GM23338 (cell line): ENCODE results near the gene PHF20. TPM values are rescaled to one million over a fixed set of nuclear protein-coding genes. Genes with fewer than 3 reads are reported as not detected.

Experiments used
- ATAC-seq: fragments of 200-7000 bp; cut with Tn5 transposase; 3 replicates; pipeline ENCODE4 v1.9.1; 2020
- DNase-seq: peaks from one replicate; pipeline ENCODE4 v3.0.0-alpha.2; 2015; ENCODE audit warnings: low spot score
- H2AFZ ChIP-seq: fragments of 200-600 bp; sonication (generic); 2 replicates; pipeline ENCODE4 v1.8.0; 2016; ENCODE audit warnings: antibody characterized with exemption, mild to moderate bottlenecking, moderate library complexity
- H3F3A ChIP-seq: fragments of 200-600 bp; sonication (generic); replicated peaks from 2 replicates; pipeline ENCODE4 v1.8.0; 2017; ENCODE audit warnings: antibody characterized with exemption, mixed run types, low read depth
- H3K27ac ChIP-seq: fragments of 200-600 bp; sonication (generic); 2 replicates; pipeline ENCODE4 v1.6.1; 2016; ENCODE audit warnings: low read depth
- H3K27me3 ChIP-seq: fragments of 200-600 bp; sonication (generic); 2 replicates; pipeline ENCODE4 v1.8.0; 2016; ENCODE audit warnings: mild to moderate bottlenecking, mixed run types, moderate library complexity; ENCODE audit not compliant: insufficient read depth
- H3K36me3 ChIP-seq: fragments of 200-600 bp; sonication (generic); 2 replicates; pipeline ENCODE4 v1.8.0; 2016; ENCODE audit warnings: mild to moderate bottlenecking; ENCODE audit not compliant: insufficient read depth
- H3K4me1 ChIP-seq: fragments of 200-600 bp; sonication (generic); 2 replicates; pipeline ENCODE4 v1.8.0; 2016; ENCODE audit warnings: mild to moderate bottlenecking, moderate library complexity; ENCODE audit not compliant: insufficient read depth
- H3K4me2 ChIP-seq: fragments of 200-600 bp; sonication (generic); 2 replicates; pipeline ENCODE4 v1.7.1; 2017; ENCODE audit warnings: mixed run types
- H3K4me3 ChIP-seq: fragments of 200-600 bp; sonication (generic); 2 replicates; pipeline ENCODE4 v1.6.1; 2016; ENCODE audit warnings: mixed run types
- H3K79me2 ChIP-seq: fragments of 200-600 bp; sonication (generic); replicated peaks from 2 replicates; pipeline ENCODE4 v1.8.0; 2017; ENCODE audit warnings: mild to moderate bottlenecking; ENCODE audit not compliant: insufficient read depth
- H3K9me2 ChIP-seq: fragments of 200-600 bp; sonication (generic); 2 replicates; pipeline ENCODE4 v1.8.0; 2017; ENCODE audit not compliant: insufficient read depth
- H4K20me1 ChIP-seq: fragments of 200-600 bp; sonication (generic); replicated peaks from 2 replicates; pipeline ENCODE4 v1.8.0; 2017; ENCODE audit warnings: mild to moderate bottlenecking; ENCODE audit not compliant: insufficient read depth
- H3K27ac Mint-ChIP-seq: 2 replicates; pipeline ENCODE4 v1.8.0; 2020; ENCODE audit warnings: inconsistent platforms, mild to moderate bottlenecking, moderate library complexity, mixed read lengths
- H3K27me3 Mint-ChIP-seq: 3 replicates; pipeline ENCODE4 v1.8.0; 2022; ENCODE audit warnings: low read depth, mild to moderate bottlenecking, moderate library complexity, mixed read lengths, inconsistent platforms; ENCODE audit not compliant: insufficient read depth, poor library complexity
- H3K36me3 Mint-ChIP-seq: 3 replicates; pipeline ENCODE4 v1.8.0; 2021; ENCODE audit warnings: low read depth, mild to moderate bottlenecking, inconsistent platforms, moderate library complexity, mixed read lengths
- H3K4me1 Mint-ChIP-seq: 3 replicates; pipeline ENCODE4 v1.8.0; 2020; ENCODE audit warnings: mild to moderate bottlenecking, inconsistent platforms, mixed read lengths
- H3K4me3 Mint-ChIP-seq: 3 replicates; pipeline ENCODE4 v1.8.0; 2021; ENCODE audit warnings: moderate library complexity, mild to moderate bottlenecking, inconsistent platforms, mixed read lengths
- H3K9me3 Mint-ChIP-seq: 3 replicates; pipeline ENCODE4 v1.8.0; 2020; ENCODE audit warnings: moderate library complexity, mild to moderate bottlenecking, inconsistent platforms, mixed read lengths
- CREB1 ChIP-seq: fragments of 250-450 bp; sonication (Bioruptor Pico); IDR thresholded peaks from 2 replicates; pipeline ENCODE4 v1.5.0; 2020; ENCODE audit warnings: low read depth, mild to moderate bottlenecking, moderate library complexity
- CTCF ChIP-seq, 2 experiments: fragments of 200-600 bp in 1 of 2; sonication (generic) in 1 of 2; conservative IDR thresholded peaks; 2 replicates each; pipeline versions ENCODE4 v1.5.1 to v1.6.1; 2016 to 2017; ENCODE audit warnings: antibody characterized with exemption in 2 of 2, low read depth in 2 of 2, mild to moderate bottlenecking in 2 of 2, moderate library complexity in 1 of 2
- ETS1 ChIP-seq: IDR thresholded peaks from 2 replicates; pipeline ENCODE4 v1.6.1; 2016; ENCODE audit warnings: antibody characterized with exemption
- EZH2 ChIP-seq: fragments of 200-600 bp; sonication (generic); IDR thresholded peaks from one replicate; pipeline ENCODE4 v1.8.0; 2017; ENCODE audit warnings: antibody characterized with exemption, mild to moderate bottlenecking, low read depth; ENCODE audit not compliant: unreplicated experiment
- EZH2phosphoT487 ChIP-seq: fragments of 200-600 bp; sonication (generic); IDR thresholded peaks from one replicate; pipeline ENCODE4 v1.8.1; 2018; ENCODE audit warnings: antibody characterized with exemption; ENCODE audit not compliant: unreplicated experiment
- JUNB ChIP-seq: IDR thresholded peaks from one replicate; pipeline ENCODE4 v1.6.1; 2016; ENCODE audit warnings: antibody characterized with exemption; ENCODE audit not compliant: unreplicated experiment
- POLR2AphosphoS5 ChIP-seq: IDR thresholded peaks from 2 replicates; pipeline ENCODE4 v1.6.1; 2016; ENCODE audit warnings: antibody characterized with exemption, low read depth
- REST ChIP-seq: IDR thresholded peaks from one replicate; pipeline ENCODE4 v1.6.1; 2018; ENCODE audit warnings: antibody characterized with exemption; ENCODE audit not compliant: unreplicated experiment
- STAT1 ChIP-seq: IDR thresholded peaks from one replicate; pipeline ENCODE4 v1.6.1; 2016; ENCODE audit warnings: antibody characterized with exemption; ENCODE audit not compliant: unreplicated experiment
- ZNF114 ChIP-seq: fragments of 250-450 bp; sonication (Bioruptor Pico); IDR thresholded peaks from 2 replicates; pipeline ENCODE4 v1.5.0; 2020; ENCODE audit warnings: mild to moderate bottlenecking, moderate library complexity
- ZNF331 ChIP-seq: fragments of 250-450 bp; sonication (Bioruptor Pico); IDR thresholded peaks from 2 replicates; pipeline ENCODE4 v1.5.0; 2020; ENCODE audit warnings: low read depth, mild to moderate bottlenecking, moderate library complexity
- polyA plus RNA-seq: library from polyadenylated mRNA; unstranded; fragments of >200 nt; fragmentation: Nextera tagmentation; extraction: Ambion mirVana; gene quantifications from 2 replicates; pipeline ENCODE4 v1.2.1, GENCODE V29; 2016
- total RNA-seq: library from RNA; depleted of rRNA; stranded (reverse); fragments of >200 nt; shearing (Covaris generic); gene quantifications from 2 replicates; pipeline ENCODE4 v1.2.3, GENCODE V29; 2014
- TF ChIP-seq, protein P1 (sequence below): fragments of 250-450 bp; sonication (Bioruptor Pico); IDR thresholded peaks from 2 replicates; pipeline ENCODE4 v1.5.0; 2020; ENCODE audit warnings: mild to moderate bottlenecking, moderate library complexity

PHF20 gene
- total and polyA plus RNA-seq, 2 experiments from 2014 or later, result 71.8 to 103 TPM

- DNase-seq, result no peak
- Histone ChIP-seq H3K9me2 (no peaks in the 10 kb centered on the region), H4K20me1 (peaks cover 8% of the 10 kb centered on the region), H3K4me1 (no peaks in the 10 kb centered on the region), H3K27me3 (no peaks in the 10 kb centered on the region), H3K4me3 (no peak overlapping the region), H3K4me2 (no peak overlapping the region), H3K27ac (no peak overlapping the region), H2AFZ (no peak overlapping the region), H3F3A (no peaks in the 10 kb centered on the region), H3K79me2 (peaks cover 13% of the 10 kb centered on the region), H3K36me3 (peaks cover 10% of the 10 kb centered on the region; the same call in 1 of the 2 replicates)
- no peak for ATAC-seq
- H3K4me3 Mint-ChIP-seq, result no peak overlapping the region
- H3K4me1 Mint-ChIP-seq, result peaks cover 2% of the 10 kb centered on the region; the same call in 1 of the 3 replicates
- peak overlapping the region; percentile 8; the same call in 1 of the 2 replicates for H3K27ac Mint-ChIP-seq
- H3K9me3 Mint-ChIP-seq, result peaks cover 7% of the 10 kb centered on the region; the same call in 2 of the 3 replicates
- TF ChIP-seq POLR2AphosphoS5 (no peak), STAT1 (no peak), JUNB (no peak), EZH2phosphoT487 (no peak), ZNF331 (no peak), CREB1 (no peak), ZNF114 (no peak), CTCF (conservative IDR thresholded peaks at IDR 0.05; ENCODE audit: low read depth in 2 of 2) (no peak), ETS1 (no peak), REST (no peak), EZH2 (no peak)
- TF ChIP-seq, protein P1, sequence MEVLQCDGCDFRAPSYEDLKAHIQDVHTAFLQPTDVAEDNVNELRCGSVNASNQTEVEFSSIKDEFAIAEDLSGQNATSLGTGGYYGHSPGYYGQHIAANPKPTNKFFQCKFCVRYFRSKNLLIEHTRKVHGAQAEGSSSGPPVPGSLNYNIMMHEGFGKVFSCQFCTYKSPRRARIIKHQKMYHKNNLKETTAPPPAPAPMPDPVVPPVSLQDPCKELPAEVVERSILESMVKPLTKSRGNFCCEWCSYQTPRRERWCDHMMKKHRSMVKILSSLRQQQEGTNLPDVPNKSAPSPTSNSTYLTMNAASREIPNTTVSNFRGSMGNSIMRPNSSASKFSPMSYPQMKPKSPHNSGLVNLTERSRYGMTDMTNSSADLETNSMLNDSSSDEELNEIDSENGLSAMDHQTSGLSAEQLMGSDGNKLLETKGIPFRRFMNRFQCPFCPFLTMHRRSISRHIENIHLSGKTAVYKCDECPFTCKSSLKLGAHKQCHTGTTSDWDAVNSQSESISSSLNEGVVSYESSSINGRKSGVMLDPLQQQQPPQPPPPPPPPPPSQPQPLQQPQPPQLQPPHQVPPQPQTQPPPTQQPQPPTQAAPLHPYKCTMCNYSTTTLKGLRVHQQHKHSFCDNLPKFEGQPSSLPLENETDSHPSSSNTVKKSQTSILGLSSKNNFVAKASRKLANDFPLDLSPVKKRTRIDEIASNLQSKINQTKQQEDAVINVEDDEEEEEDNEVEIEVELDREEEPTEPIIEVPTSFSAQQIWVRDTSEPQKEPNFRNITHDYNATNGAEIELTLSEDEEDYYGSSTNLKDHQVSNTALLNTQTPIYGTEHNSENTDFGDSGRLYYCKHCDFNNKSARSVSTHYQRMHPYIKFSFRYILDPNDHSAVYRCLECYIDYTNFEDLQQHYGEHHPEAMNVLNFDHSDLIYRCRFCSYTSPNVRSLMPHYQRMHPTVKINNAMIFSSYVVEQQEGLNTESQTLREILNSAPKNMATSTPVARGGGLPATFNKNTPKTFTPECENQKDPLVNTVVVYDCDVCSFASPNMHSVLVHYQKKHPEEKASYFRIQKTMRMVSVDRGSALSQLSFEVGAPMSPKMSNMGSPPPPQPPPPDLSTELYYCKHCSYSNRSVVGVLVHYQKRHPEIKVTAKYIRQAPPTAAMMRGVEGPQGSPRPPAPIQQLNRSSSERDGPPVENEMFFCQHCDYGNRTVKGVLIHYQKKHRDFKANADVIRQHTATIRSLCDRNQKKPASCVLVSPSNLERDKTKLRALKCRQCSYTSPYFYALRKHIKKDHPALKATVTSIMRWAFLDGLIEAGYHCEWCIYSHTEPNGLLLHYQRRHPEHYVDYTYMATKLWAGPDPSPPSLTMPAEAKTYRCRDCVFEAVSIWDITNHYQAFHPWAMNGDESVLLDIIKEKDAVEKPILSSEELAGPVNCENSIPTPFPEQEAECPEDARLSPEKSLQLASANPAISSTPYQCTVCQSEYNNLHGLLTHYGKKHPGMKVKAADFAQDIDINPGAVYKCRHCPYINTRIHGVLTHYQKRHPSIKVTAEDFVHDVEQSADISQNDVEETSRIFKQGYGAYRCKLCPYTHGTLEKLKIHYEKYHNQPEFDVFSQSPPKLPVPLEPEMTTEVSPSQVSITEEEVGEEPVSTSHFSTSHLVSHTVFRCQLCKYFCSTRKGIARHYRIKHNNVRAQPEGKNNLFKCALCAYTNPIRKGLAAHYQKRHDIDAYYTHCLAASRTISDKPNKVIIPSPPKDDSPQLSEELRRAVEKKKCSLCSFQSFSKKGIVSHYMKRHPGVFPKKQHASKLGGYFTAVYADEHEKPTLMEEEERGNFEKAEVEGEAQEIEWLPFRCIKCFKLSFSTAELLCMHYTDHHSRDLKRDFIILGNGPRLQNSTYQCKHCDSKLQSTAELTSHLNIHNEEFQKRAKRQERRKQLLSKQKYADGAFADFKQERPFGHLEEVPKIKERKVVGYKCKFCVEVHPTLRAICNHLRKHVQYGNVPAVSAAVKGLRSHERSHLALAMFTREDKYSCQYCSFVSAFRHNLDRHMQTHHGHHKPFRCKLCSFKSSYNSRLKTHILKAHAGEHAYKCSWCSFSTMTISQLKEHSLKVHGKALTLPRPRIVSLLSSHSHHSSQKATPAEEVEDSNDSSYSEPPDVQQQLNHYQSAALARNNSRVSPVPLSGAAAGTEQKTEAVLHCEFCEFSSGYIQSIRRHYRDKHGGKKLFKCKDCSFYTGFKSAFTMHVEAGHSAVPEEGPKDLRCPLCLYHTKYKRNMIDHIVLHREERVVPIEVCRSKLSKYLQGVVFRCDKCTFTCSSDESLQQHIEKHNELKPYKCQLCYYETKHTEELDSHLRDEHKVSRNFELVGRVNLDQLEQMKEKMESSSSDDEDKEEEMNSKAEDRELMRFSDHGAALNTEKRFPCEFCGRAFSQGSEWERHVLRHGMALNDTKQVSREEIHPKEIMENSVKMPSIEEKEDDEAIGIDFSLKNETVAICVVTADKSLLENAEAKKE, result no peak
- H3K27me3 Mint-ChIP-seq, result peaks cover 4% of the 10 kb centered on the region
- H3K36me3 Mint-ChIP-seq, result peaks cover 29% of the 10 kb centered on the region
Observed at GRCh38 chr20:35826397-35826998, 54.7 kb downstream of the PHF20 start.
